Hematopoietic multipotent progenitor cell treated with erythropoietin and hydrocortisone succinate and interleukin-3 and kit ligand, for 8 days (in vitro differentiated cells): Measurements from ENCODE around the gene STAB2.

Experiments
- DNase-seq: peaks from one replicate; pipeline ENCODE4 v3.0.0-alpha.2; 2015

The STAB2 gene

DNA sequence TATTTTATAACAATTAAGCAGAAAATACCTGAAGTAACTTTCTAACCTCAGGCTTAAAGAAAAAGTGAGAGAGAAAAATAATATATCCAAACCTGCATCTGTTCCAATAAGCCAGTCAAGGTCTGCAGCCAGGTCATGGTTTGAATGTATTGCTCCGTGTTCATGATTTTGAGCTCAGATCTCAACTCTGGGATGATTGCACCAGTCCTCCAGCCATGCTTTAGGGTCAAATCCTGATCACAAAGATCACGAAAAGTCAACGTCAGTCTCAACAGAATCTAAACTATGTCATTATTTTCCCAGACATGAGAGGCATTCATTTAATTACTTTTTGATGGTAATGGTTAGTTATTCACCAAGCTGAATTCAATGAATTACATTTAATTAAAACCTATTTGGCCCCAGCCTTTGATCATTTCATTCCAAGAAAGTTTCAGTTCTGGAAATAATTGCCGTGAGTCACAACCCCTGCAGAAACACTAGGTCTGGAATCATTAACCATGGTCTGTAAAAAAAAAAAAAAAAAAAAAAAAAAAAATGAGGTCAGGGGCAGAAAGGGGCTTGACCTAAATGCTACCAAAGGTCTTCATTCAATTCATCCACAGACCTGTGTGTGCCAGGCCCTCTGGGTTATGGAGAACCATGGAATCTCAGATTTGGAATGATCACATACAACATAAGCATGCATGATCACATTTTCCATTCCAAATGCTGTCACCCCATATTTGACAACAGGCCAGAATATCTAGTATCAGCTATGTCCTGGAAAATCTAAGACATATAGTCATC lies 198.4 kb downstream of the STAB2 start:
- no peak for DNase-seq

DNA sequence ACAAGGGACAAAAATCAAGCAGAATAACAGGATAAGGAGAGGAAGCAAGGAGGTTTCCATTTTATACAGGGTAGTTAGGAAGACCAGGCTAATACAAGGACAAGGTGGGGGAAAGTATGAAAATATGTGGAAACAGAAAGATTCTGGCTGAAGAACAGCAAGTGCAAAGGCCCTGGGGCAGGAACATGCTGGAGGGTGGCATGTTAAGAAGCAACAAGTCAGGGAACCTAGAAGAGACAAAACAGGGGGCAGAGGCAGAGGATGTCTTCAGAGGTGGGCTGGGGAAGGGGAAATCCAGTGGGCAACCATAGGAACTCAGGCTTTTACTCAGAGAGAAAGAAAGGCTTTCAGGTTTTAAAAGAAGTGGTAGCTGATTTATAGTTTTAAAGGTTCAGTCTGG lies 199.1 kb downstream of the STAB2 start:
- no peak for DNase-seq

- no peak for DNase-seq
Measured at GRCh38 chr12:103791350-103791920, 204.4 kb downstream of the STAB2 start.

DNA sequence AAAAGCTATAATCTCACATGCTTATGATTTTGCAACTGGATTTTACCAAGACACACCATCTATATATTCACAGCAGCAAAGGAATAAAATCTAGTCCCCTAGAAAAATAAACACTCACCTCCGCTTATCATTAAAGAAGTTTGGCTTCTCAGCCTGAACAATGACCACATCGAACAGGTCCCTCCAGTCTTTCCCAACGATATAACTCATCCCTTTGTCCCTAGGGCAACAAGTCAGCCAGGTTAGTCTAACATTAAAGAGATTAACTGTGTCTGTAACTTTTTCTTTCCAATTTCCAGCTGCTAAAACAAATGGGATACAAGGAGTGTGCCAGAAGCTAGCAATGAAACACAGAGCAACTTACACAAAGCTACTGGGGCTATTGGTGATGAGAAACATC lies 206.0 kb downstream of the STAB2 start:
- DNase-seq = no peak

GRCh38 chr12:103793512-103794045 lies 206.5 kb downstream of the STAB2 start:
- DNase-seq = no peak

GRCh38 chr12:103794309-103795213 lies 207.5 kb downstream of the STAB2 start:
- DNase-seq = no peak

GRCh38 chr12:103798586-103798985 lies 211.5 kb downstream of the STAB2 start:
- DNase-seq = no peak

DNA sequence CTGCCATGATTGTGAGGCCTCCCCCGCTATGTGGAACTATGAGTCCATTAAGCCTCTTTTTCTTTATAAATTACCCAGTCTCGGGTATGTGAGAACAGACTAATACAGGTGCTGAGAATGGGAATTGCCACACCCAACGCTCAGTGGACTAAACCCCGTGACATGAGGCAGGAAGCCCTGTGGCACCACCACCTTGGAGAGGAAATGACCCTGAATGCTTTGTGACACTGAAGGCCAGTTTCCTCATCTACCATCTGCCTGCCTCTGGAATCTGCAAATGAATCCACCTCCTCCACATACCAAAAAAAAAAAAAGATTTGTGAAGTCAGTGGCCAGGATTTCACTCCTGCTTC lies 212.4 kb downstream of the STAB2 start:
- no peak for DNase-seq

GRCh38 chr12:103799857-103800771 lies 213.0 kb downstream of the STAB2 start:
- DNase-seq = peak; percentile 73

GRCh38 chr12:103801709-103802585 lies 214.9 kb downstream of the STAB2 start:
- no peak for DNase-seq

DNA sequence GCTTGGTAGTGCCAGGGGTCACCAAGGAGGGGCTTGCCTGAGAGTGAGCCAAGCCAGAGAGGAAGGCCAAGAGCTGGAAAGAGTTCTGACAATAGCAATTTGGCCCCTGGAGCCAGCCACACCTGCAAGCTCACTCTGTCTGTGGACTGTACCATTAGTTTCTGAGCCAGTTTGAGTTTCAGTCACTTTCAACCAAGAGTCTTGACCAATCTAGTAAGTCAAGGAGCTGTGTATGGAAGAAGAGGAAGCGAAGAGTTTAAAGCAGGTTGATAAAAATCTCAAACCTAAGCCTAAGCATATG lies 215.5 kb downstream of the STAB2 start:
- no peak for DNase-seq

DNA sequence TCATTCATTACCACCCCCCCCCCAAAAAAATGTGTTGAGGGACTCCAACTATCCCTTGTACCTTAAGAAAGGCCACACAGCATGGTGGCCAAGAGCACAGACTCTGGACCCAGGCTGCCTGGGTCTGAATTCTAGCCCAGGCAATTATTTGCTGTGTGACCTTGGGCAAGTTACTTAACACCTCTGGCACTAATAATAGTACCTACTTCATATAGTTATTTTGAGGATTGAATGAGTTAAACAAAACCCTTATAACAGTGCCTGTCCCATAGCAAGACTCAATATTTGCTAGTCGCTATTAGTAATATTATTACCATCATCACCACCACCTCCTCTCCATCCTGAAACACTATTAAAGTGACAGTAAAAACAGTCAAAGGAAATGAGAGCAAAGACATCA lies 216.8 kb downstream of the STAB2 start:
- DNase-seq = no peak

DNA sequence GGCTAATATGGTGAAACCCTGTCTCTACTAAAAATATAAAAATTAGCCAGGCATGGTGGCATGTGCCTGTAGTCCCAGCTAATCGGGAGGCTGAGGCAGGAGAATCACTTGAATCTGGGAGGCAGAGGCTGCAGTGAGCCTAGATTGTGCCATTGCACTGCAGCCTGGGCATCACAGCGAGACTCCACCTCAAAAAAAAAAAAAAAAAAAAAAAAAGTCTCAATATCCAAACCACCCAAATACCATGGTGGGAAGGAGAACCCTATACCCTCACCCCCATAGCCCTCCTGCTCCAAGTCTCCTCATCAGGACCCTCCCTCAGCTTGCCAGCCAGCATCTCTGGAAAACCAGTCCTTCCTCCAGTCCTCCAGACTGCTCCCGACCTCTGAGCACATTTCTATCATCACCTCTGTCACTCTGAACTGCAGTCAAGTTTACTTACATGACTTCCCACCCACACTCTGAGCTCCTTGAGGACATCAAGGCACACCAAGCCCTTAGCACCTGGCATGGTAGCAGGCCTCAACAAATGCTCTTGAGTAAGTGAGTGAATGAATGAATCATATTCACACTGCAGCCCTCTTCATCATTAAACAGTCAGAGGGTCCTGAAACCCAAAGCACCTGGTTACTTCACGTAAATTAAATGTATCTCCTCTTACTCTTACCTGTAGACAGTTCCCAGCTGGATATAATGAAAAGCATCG lies 218.7 kb downstream of the STAB2 start:
- DNase-seq = no peak

GRCh38 chr12:103806803-103807202 lies 219.7 kb downstream of the STAB2 start:
- no peak for DNase-seq

- DNase-seq = peak; percentile 79
Measured at GRCh38 chr12:103807561-103808238, 220.6 kb downstream of the STAB2 start.

GRCh38 chr12:103808239-103808880 lies 221.3 kb downstream of the STAB2 start:
- DNase-seq = peak; percentile 51

- DNase-seq = peak; percentile 90
Measured at GRCh38 chr12:103809154-103809553, 222.1 kb downstream of the STAB2 start.

DNA sequence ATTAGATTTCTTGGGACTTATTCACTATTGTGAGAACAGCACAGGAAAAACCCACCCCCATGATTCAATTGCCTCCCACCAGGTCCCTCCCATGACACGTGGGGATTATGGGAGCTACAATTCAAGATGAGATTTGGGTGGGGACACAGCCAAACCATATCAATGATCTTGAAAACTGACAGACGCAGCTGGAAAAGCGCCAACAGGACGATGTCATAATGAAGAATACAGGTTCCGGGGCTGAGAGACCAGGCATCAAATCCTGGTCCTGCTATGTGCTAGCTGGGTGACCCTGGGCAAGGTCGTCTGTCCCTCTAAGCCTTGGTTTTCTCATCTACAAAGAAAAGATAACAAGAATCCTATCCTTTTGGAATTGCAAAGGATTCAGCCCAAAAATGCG lies 222.6 kb downstream of the STAB2 start:
- DNase-seq = peak; percentile 28

GRCh38 chr12:103810111-103810510 lies 223.0 kb downstream of the STAB2 start:
- no peak for DNase-seq

- no peak for DNase-seq
Measured at GRCh38 chr12:103811791-103812190, 224.7 kb downstream of the STAB2 start.
